Liver (tissue), 9 donors: ENCODE measurements around the gene PIP5KL1. TPM values are rescaled to one million over a fixed set of nuclear protein-coding genes. Genes with fewer than 3 reads are reported as not detected.

Experiments used
- DNase-seq: peaks from one replicate; pipeline ENCODE4 v3.0.0-alpha.2; 2017; ENCODE audit warnings: low spot score
- H3K27ac ChIP-seq, 2 donors: one replicate each; pipeline ENCODE4 v1.7.0; 2013; ENCODE audit warnings: inconsistent platforms in 2 of 2, low read length in 2 of 2, control low read depth in 1 of 2, low read depth in 1 of 2, mild to moderate bottlenecking in 1 of 2
- H3K27me3 ChIP-seq, 4 donors: one replicate each; pipeline versions ENCODE4 v1.6.1 to v1.7.0; 2013; ENCODE audit warnings: low read length in 3 of 4, inconsistent platforms in 1 of 4, mild to moderate bottlenecking in 1 of 4, moderate library complexity in 1 of 4; ENCODE audit not compliant: control insufficient read depth in 4 of 4, insufficient read depth in 4 of 4
- H3K36me3 ChIP-seq, 4 donors: one replicate each; pipeline versions ENCODE4 v1.6.1 to v1.7.0; 2013; ENCODE audit warnings: low read length in 3 of 4, mild to moderate bottlenecking in 3 of 4, low read depth in 1 of 4, moderate library complexity in 1 of 4; ENCODE audit not compliant: control insufficient read depth in 4 of 4, insufficient read depth in 3 of 4
- H3K4me1 ChIP-seq, 4 donors: one replicate each; pipeline versions ENCODE4 v1.6.1 to v1.7.0; 2013; ENCODE audit warnings: low read length in 3 of 4, mild to moderate bottlenecking in 3 of 4, moderate library complexity in 1 of 4; ENCODE audit not compliant: control insufficient read depth in 4 of 4, insufficient read depth in 4 of 4
- H3K4me3 ChIP-seq, 3 donors: one replicate each; pipeline versions ENCODE4 v1.6.1 to v1.7.0; 2013; ENCODE audit warnings: low read length in 3 of 3, control low read depth in 1 of 3, low read depth in 1 of 3, mild to moderate bottlenecking in 1 of 3
- H3K9ac ChIP-seq, 2 donors: one replicate each; pipeline ENCODE4 v1.7.0; 2013; ENCODE audit warnings: low read length in 2 of 2, mild to moderate bottlenecking in 2 of 2, moderate library complexity in 2 of 2, control low read depth in 1 of 2, low read depth in 1 of 2
- H3K9me3 ChIP-seq, 4 donors: one replicate each; pipeline versions ENCODE4 v1.6.1 to v1.7.0; 2013; ENCODE audit warnings: low read length in 3 of 4; ENCODE audit not compliant: control insufficient read depth in 4 of 4
- ATF3 ChIP-seq: IDR thresholded peaks from 2 replicates; pipeline ENCODE4 v1.6.1; 2016; ENCODE audit warnings: antibody characterized with exemption
- EGR1 ChIP-seq, 2 donors: IDR thresholded peaks; 2 replicates each; pipeline ENCODE4 v1.6.1; 2016 to 2018; ENCODE audit warnings: antibody characterized with exemption in 2 of 2, low read depth in 2 of 2
- FOXA1 ChIP-seq: IDR thresholded peaks from 2 replicates; pipeline ENCODE4 v1.6.1; 2016; ENCODE audit warnings: antibody characterized with exemption
- FOXA2 ChIP-seq: IDR thresholded peaks from 2 replicates; pipeline ENCODE4 v1.6.1; 2016; ENCODE audit warnings: antibody characterized with exemption
- GABPA ChIP-seq, 2 donors: IDR thresholded peaks in 1 of 2; conservative IDR thresholded peaks in 1 of 2; 2 replicates each; pipeline ENCODE4 v1.6.1; 2016; ENCODE audit warnings: antibody characterized with exemption in 2 of 2, mild to moderate bottlenecking in 1 of 2, moderate library complexity in 1 of 2
- HNF4A ChIP-seq, 2 donors: conservative IDR thresholded peaks; 2 replicates each; pipeline ENCODE4 v1.6.1; 2016; ENCODE audit warnings: antibody characterized with exemption in 2 of 2, mild to moderate bottlenecking in 2 of 2
- HNF4G ChIP-seq: IDR thresholded peaks from 2 replicates; pipeline ENCODE4 v1.6.1; 2016; ENCODE audit warnings: antibody characterized with exemption
- JUND ChIP-seq, 2 donors: IDR thresholded peaks; 2 replicates each; pipeline ENCODE4 v1.6.1; 2016; ENCODE audit warnings: antibody characterized with exemption in 2 of 2
- MAX ChIP-seq: IDR thresholded peaks from 2 replicates; pipeline ENCODE4 v1.6.1; 2016; ENCODE audit warnings: antibody characterized with exemption
- NR2F2 ChIP-seq: IDR thresholded peaks from 2 replicates; pipeline ENCODE4 v1.6.1; 2016; ENCODE audit warnings: antibody characterized with exemption
- RAD21 ChIP-seq, 2 donors: IDR thresholded peaks; 2 replicates each; pipeline ENCODE4 v1.6.1; 2016; ENCODE audit warnings: antibody characterized with exemption in 2 of 2, mild to moderate bottlenecking in 2 of 2
- REST ChIP-seq: IDR thresholded peaks from 2 replicates; pipeline ENCODE4 v1.6.1; 2016; ENCODE audit warnings: antibody characterized with exemption, mild to moderate bottlenecking
- RXRA ChIP-seq, 2 donors: IDR thresholded peaks; 2 replicates each; pipeline ENCODE4 v1.6.1; 2017 to 2018; ENCODE audit warnings: antibody characterized with exemption in 2 of 2, mild to moderate bottlenecking in 1 of 2
- SP1 ChIP-seq: IDR thresholded peaks from 2 replicates; pipeline ENCODE4 v1.6.1; 2018; ENCODE audit warnings: antibody characterized with exemption, mild to moderate bottlenecking
- TAF1 ChIP-seq: conservative IDR thresholded peaks from 2 replicates; pipeline ENCODE4 v1.6.1; 2016; ENCODE audit warnings: antibody characterized with exemption, mild to moderate bottlenecking
- YY1 ChIP-seq: IDR thresholded peaks from 2 replicates; pipeline ENCODE4 v1.6.1; 2016; ENCODE audit warnings: antibody characterized with exemption, mild to moderate bottlenecking
- WGBS: extraction: QIAGEN DNeasy Blood & Tissue Kit; methylation state at CpG from one replicate; pipeline ENCODE4 v1.1.7; 2013; 5-methylcytosine and 5-hydroxymethylcytosine counted together
- polyA plus RNA-seq, 2 donors: library from polyadenylated mRNA; stranded (reverse) in 1 of 2; unstranded in 1 of 2; fragments of 200-250 nt in 1 of 2; fragments of >200 nt in 1 of 2; fragmentation: Nextera tagmentation in 1 of 2; extraction: Ambion mirVana in 1 of 2; gene quantifications; one replicate each; pipeline versions ENCODE4 v1.2.1 to v1.2.3, GENCODE V29; 2013 to 2015
- total RNA-seq, 2 donors: library from RNA; depleted of rRNA; stranded (reverse); fragments of >200 nt; gene quantifications; one replicate each; pipeline ENCODE4 v1.2.3, GENCODE V29; 2014
- TF ChIP-seq, protein P1 (sequence below): IDR thresholded peaks from 2 replicates; pipeline ENCODE4 v1.6.1; 2016; ENCODE audit warnings: antibody characterized with exemption
- donor health status: healthy.
- donor health status: healthy.
- donor health status: healthy.
- donor health status: healthy.
- donor health status: healthy.

The PIP5KL1 gene
- total and polyA plus RNA-seq, 4 donors: 0.06 to 1.5 (median 0.49) TPM

- Histone ChIP-seq H3K9ac (no peak overlapping the region), H3K4me1 (peaks cover 12 to 37% (median 24%) of the 10 kb centered on the region in 4 donors), H3K27ac (no peak overlapping the region), H3K27me3 (no peaks in the 10 kb centered on the region), H3K4me3 (no peak overlapping the region), H3K9me3 (no peaks in the 10 kb centered on the region), H3K36me3 (peaks cover 0 to 3% (median under 1%) of the 10 kb centered on the region in 4 donors)
- no peak for DNase-seq
- WGBS: 91% methylated on average over 19 of the region's 19 CpGs
- TF ChIP-seq REST (no peak), JUND (IDR thresholded peaks at IDR 0.05) (no peak), MAX (no peak), FOXA1 (no peak), RXRA (IDR thresholded peaks at IDR 0.05) (no peak), GABPA (IDR thresholded peaks at IDR 0.05 in 1 of 2, conservative IDR thresholded peaks at IDR 0.05 in 1 of 2) (no peak), NR2F2 (no peak), SP1 (no peak), ATF3 (no peak), FOXA2 (no peak), HNF4A (conservative IDR thresholded peaks at IDR 0.05) (no peak), EGR1 (IDR thresholded peaks at IDR 0.05; ENCODE audit: low read depth in 2 of 2) (no peak), RAD21 (IDR thresholded peaks at IDR 0.05) (no peak), TAF1 (no peak), HNF4G (no peak), YY1 (no peak)
- TF ChIP-seq, protein P1, sequence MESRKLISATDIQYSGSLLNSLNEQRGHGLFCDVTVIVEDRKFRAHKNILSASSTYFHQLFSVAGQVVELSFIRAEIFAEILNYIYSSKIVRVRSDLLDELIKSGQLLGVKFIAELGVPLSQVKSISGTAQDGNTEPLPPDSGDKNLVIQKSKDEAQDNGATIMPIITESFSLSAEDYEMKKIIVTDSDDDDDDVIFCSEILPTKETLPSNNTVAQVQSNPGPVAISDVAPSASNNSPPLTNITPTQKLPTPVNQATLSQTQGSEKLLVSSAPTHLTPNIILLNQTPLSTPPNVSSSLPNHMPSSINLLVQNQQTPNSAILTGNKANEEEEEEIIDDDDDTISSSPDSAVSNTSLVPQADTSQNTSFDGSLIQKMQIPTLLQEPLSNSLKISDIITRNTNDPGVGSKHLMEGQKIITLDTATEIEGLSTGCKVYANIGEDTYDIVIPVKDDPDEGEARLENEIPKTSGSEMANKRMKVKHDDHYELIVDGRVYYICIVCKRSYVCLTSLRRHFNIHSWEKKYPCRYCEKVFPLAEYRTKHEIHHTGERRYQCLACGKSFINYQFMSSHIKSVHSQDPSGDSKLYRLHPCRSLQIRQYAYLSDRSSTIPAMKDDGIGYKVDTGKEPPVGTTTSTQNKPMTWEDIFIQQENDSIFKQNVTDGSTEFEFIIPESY: no peak
Observed at GRCh38 chr9:127874301-127875221, 56.0 kb downstream of the PIP5KL1 start.

DNA sequence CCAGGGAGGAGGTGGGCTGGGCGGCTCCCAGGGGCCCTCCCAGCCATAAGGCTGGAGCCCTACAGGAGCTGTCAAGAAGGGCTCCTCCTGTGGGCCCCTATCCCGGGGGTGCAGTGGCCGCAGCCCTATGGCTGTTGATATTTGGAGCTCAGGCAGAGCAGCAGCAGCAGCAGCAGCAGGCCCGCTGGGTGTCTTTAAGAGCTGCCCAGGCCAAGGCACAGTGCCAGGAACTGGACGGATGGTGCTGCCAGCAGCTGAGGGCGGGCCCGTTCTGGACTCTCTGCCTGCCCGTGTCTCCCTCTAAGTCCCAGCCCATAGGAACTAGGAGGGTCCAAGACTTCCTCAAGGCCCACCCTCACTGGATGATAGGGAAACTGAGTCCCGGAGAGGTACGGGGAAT lies 56.7 kb downstream of the PIP5KL1 start:
- peaks cover 13 to 37% (median 24%) of the 10 kb centered on the region in 4 donors for H3K4me1 ChIP-seq
- no peak overlapping the region for H3K4me3 ChIP-seq
- H3K36me3 ChIP-seq: peaks cover 0 to 3% (median under 1%) of the 10 kb centered on the region in 4 donors
- no peak overlapping the region for H3K9ac ChIP-seq
- no peaks in the 10 kb centered on the region for H3K9me3 ChIP-seq
- DNase-seq: no peak
- TF ChIP-seq RAD21 (IDR thresholded peaks at IDR 0.05) (peak in 1 of 2 donors; percentile 23), YY1 (no peak)
- 42% methylated on average over 10 of the region's 10 CpGs for WGBS
- no peaks in the 10 kb centered on the region for H3K27me3 ChIP-seq
- no peak overlapping the region for H3K27ac ChIP-seq
